ENCODE results near the gene COL27A1.

COL27A1 gene

GRCh38 chr9:114164191-114164794, 9.0 kb downstream of the COL27A1 start:
- no peaks in the 10 kb centered on the region for H3K36me3 Mint-ChIP-seq
- H3K27ac Mint-ChIP-seq = no peak overlapping the region
- no peaks in the 10 kb centered on the region for H3K4me1 Mint-ChIP-seq
- no peak for ATAC-seq (ENCODE audit: low read depth)
- no peak for DNase-seq (ENCODE audit: low spot score in 2 of 2)
- H3K4me3 Mint-ChIP-seq = no peak overlapping the region
- H3K9me3 Mint-ChIP-seq = no peaks in the 10 kb centered on the region
- peaks cover 5% of the 10 kb centered on the region for H3K27me3 Mint-ChIP-seq

DNA sequence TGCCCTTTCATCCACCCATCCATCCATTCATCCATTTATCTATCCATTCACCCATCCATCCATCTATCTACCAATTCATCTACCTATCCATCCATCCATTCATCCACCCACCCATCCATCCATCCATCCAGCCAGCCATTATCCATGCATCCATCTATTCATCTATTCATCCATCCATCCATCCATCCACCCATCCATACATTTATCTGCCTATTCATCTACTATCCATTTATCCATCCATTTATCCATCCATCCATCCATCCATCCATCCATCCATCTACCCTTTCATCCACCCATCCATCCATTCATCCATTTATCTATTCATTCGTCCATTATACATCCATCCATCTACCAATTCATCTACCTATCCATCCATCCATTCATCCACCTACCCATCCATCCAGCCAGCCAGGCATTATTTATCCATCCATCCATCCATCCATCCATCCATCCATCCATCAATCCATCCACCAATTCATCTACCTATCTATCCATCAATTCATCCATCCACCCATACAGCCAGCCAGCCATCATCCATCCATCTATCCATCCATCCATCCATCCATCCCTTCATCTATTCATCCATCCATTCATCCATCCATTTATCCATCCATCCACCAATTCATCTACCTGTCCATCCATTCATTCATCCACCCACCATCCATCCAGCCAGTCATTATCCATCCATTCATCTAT, 10.2 kb downstream of the COL27A1 start:
- Mint-ChIP-seq H3K4me3 (no peak overlapping the region), H3K36me3 (no peaks in the 10 kb centered on the region), H3K27ac (no peak overlapping the region), H3K27me3 (peaks cover 3% of the 10 kb centered on the region), H3K4me1 (no peaks in the 10 kb centered on the region), H3K9me3 (no peaks in the 10 kb centered on the region)
- DNase-seq (ENCODE audit: low spot score in 2 of 2) (no peak), ATAC-seq (ENCODE audit: low read depth) (no peak)

DNA sequence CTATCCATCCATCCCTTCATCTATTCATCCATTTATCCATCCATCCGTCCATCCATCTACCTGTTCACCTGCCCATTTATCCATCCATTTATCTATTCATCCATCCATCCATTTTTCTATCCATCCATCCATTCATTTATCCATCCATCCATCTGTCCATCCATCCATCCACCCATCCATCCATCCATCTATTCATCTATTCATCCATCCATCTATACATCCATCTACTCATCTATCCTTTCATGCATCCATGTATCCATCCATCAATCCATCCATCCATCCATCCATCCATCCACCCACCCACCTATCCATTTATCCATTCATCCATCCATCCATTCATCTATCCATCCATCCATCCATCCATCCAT, 10.8 kb downstream of the COL27A1 start:
- Mint-ChIP-seq H3K27me3 (peaks cover 1% of the 10 kb centered on the region), H3K4me1 (no peaks in the 10 kb centered on the region), H3K4me3 (no peak overlapping the region), H3K36me3 (no peaks in the 10 kb centered on the region), H3K27ac (no peak overlapping the region), H3K9me3 (no peaks in the 10 kb centered on the region)
- DNase-seq (ENCODE audit: low spot score in 2 of 2) = no peak
- ATAC-seq (ENCODE audit: low read depth) = no peak

- ATAC-seq (ENCODE audit: low read depth) (no peak), DNase-seq (ENCODE audit: low spot score in 2 of 2) (no peak)
- H3K27me3 Mint-ChIP-seq = peaks cover 1% of the 10 kb centered on the region
- H3K27ac Mint-ChIP-seq = no peak overlapping the region
- H3K36me3 Mint-ChIP-seq = no peaks in the 10 kb centered on the region
- no peak overlapping the region for H3K4me3 Mint-ChIP-seq
- no peaks in the 10 kb centered on the region for H3K4me1 Mint-ChIP-seq
- H3K9me3 Mint-ChIP-seq = no peaks in the 10 kb centered on the region
Measured at GRCh38 chr9:114166614-114167572, 11.6 kb downstream of the COL27A1 start.

DNA sequence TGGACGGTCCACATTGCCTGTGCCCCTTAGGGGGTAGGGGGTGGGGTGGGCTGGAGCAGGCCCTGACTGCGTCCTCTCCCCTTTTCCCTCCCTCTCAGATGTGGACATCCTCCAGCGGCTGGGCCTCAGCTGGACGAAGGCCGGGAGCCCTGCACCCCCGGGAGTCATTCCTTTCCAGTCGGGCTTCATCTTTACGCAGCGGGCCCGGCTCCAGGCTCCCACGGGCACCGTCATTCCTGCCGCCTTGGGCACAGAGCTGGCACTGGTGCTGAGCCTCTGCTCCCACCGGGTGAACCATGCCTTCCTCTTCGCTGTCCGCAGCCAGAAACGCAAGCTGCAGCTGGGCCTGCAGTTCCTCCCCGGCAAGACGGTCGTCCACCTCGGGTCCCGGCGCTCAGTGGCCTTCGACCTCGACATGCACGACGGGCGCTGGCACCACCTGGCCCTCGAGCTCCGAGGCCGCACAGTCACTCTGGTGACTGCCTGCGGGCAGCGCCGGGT, 12.3 kb downstream of the COL27A1 start:
- Mint-ChIP-seq H3K4me3 (no peak overlapping the region), H3K4me1 (no peaks in the 10 kb centered on the region), H3K36me3 (no peaks in the 10 kb centered on the region), H3K27ac (no peak overlapping the region), H3K9me3 (no peaks in the 10 kb centered on the region), H3K27me3 (peaks cover 1% of the 10 kb centered on the region)
- ATAC-seq (ENCODE audit: low read depth) = no peak
- DNase-seq (ENCODE audit: low spot score in 2 of 2) = no peak

DNA sequence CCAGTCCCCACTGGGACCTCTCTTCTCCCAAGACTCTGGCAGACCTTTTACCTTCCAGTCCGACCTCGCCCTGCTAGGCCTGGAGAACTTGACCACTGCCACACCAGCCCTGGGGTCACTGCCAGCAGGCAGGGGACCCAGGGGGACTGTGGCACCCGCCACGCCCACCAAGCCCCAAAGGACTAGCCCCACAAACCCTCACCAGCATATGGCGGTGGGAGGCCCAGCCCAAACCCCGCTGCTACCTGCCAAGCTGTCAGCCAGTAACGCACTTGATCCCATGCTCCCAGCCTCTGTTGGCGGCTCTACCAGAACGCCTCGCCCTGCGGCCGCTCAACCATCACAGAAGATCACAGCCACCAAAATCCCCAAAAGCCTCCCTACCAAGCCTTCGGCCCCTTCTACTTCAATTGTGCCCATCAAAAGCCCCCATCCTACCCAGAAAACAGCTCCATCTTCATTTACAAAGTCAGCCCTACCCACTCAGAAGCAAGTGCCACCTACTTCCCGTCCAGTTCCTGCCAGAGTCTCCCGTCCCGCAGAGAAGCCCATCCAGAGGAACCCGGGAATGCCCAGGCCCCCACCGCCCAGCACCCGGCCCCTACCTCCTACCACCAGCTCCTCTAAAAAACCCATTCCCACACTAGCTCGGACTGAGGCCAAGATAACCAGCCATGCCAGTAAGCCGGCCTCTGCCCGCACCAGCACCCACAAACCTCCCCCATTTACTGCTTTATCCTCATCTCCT, 13.1 kb downstream of the COL27A1 start:
- Mint-ChIP-seq H3K9me3 (no peaks in the 10 kb centered on the region), H3K27me3 (peaks cover 1% of the 10 kb centered on the region), H3K4me3 (no peak overlapping the region), H3K36me3 (no peaks in the 10 kb centered on the region), H3K4me1 (no peaks in the 10 kb centered on the region), H3K27ac (no peak overlapping the region)
- ATAC-seq (ENCODE audit: low read depth) (no peak), DNase-seq (ENCODE audit: low spot score in 2 of 2) (no peak)

DNA sequence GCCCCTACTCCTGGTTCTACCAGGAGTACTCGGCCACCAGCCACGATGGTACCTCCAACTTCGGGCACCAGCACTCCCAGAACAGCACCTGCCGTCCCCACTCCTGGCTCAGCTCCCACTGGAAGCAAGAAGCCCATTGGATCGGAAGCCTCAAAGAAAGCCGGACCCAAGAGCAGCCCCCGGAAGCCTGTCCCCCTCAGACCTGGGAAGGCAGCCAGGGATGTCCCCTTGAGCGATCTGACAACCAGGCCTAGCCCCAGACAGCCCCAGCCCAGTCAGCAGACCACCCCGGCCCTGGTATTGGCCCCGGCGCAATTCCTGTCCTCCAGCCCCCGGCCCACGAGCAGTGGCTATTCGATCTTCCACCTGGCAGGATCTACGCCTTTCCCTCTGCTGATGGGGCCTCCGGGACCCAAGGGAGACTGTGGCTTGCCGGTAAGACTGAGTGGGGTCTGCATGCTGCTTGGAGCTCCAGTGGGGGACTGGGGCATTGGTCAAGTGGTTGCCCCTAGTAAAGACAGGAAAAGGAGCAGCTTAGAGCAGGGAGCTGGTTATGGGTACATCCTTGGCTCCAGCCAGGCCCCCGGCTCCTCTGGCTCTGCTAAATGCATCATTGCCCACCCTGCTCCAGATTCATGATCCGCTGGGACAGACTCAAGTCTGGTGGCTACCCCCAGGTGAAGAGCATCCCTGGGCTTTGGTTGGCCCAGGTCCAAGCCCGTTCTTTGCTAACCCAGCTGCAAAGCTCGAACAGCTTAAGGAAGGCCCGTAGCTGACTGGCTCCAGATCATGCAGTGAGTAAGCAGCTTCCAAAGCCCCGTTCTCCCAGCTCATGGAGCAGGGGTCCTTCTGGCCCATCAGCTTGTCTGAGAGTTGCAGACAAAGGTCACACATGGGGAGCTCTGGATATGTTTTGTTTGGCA, 14.0 kb downstream of the COL27A1 start:
- H3K9me3 Mint-ChIP-seq = no peaks in the 10 kb centered on the region

DNA sequence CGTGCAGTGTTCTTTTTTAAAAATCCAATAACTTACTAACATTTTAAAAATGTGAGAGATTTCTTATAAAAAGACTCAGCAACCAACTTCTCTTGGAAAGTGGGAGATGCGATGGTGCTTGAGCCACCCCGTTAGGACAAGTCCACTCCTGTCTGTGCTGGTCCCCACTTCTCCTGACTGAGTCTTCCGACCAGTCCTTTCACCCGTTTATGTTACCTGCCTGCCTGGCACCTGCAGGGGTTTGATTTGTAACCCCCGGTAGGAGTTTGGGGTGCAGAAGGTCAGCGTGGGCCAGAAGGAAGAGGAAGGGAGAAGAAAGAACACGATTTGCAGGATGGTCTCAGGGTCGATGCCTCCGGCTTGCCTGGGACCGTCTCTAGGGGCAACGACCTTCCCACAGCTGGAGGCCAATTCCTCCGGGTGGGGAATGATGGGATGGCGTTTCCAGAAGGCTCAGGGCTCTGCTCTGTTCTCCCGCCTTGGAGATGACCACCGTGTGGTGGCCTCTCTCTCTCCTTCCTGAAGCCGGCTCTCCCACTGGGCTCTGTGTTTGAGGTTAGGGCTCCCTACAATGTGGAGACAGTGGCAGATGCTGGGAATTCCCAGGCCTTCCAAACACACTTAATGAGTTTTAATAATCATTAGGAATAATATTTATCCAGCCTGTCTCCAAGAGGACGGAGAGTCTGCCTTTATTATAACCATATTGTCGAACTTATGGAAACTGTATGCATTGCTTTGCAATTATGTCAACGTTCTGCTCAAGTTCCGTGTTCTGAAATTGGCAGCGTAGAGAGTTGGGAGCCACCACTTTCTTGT, 14.8 kb downstream of the COL27A1 start:
- H3K9me3 Mint-ChIP-seq = no peaks in the 10 kb centered on the region
- H3K27ac Mint-ChIP-seq = no peak overlapping the region
- H3K27me3 Mint-ChIP-seq = peaks cover 4% of the 10 kb centered on the region
- DNase-seq (ENCODE audit: low spot score in 2 of 2) (no peak), ATAC-seq (ENCODE audit: low read depth) (no peak)
- H3K36me3 Mint-ChIP-seq = no peaks in the 10 kb centered on the region
- H3K4me3 Mint-ChIP-seq = no peak overlapping the region
- no peaks in the 10 kb centered on the region for H3K4me1 Mint-ChIP-seq

More for the DNA sequence above, 14.0 kb downstream of the COL27A1 start:
- no peaks in the 10 kb centered on the region for H3K4me1 Mint-ChIP-seq
- no peak for ATAC-seq (ENCODE audit: low read depth)
- H3K27ac Mint-ChIP-seq = no peak overlapping the region
- H3K27me3 Mint-ChIP-seq = peaks cover 4% of the 10 kb centered on the region
- DNase-seq (ENCODE audit: low spot score in 2 of 2) = no peak
- no peak overlapping the region for H3K4me3 Mint-ChIP-seq
- no peaks in the 10 kb centered on the region for H3K36me3 Mint-ChIP-seq

GRCh38 chr9:114170771-114171461, 15.6 kb downstream of the COL27A1 start:
- no peak for ATAC-seq (ENCODE audit: low read depth)
- DNase-seq (ENCODE audit: low spot score in 2 of 2) = no peak
- H3K4me3 Mint-ChIP-seq = no peak overlapping the region
- peaks cover 4% of the 10 kb centered on the region for H3K27me3 Mint-ChIP-seq
- no peaks in the 10 kb centered on the region for H3K36me3 Mint-ChIP-seq
- no peak overlapping the region for H3K27ac Mint-ChIP-seq
- H3K9me3 Mint-ChIP-seq = no peaks in the 10 kb centered on the region
- no peaks in the 10 kb centered on the region for H3K4me1 Mint-ChIP-seq

GRCh38 chr9:114171500-114171899, 16.2 kb downstream of the COL27A1 start:
- DNase-seq (ENCODE audit: low spot score in 2 of 2) (no peak), ATAC-seq (ENCODE audit: low read depth) (no peak)
- Mint-ChIP-seq H3K27me3 (peaks cover 4% of the 10 kb centered on the region), H3K4me3 (no peak overlapping the region), H3K9me3 (no peaks in the 10 kb centered on the region), H3K27ac (no peak overlapping the region), H3K4me1 (no peaks in the 10 kb centered on the region), H3K36me3 (no peaks in the 10 kb centered on the region)

DNA sequence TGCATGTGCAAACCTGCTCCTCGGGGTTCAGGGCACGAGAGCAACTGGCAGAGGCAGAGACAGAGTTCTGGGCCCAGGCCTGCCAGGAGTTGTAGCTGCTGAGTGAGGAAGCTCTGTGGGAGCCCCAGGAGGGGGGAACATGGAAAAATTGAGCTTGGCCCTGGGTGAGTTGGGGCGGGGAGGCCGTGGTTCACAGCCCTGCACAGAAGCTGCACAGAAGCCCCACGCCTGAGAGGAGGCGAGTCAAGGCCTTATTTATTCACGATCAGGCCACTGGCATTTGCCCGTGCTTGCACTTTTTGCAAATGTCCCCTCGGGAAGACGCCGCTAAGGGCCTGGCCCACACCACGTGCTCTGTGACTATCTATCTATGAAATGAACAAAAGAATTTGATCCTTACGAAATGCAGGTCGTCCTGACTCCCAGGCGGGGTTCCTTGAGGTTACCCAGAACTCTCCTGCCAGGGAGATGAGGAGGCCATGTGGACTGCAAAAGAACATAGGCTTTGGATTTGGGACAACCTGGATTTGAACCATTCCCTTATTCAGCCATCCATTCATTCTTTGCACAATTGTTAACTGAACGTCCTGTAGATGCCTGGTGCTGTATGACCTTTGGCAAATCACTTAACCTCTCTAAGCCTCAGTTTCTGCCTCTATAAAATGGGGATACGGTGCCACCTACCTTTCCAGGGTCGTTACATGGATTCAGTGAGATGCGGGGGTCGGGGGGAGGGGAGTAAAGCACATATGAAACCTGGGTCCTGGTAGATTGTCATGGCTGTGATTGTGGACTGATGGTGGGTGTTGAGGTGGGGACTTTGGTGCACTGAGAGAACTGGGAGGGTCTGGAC, 17.9 kb downstream of the COL27A1 start:
- Mint-ChIP-seq H3K9me3 (no peaks in the 10 kb centered on the region), H3K4me1 (no peaks in the 10 kb centered on the region), H3K4me3 (no peak overlapping the region), H3K36me3 (no peaks in the 10 kb centered on the region), H3K27ac (no peak overlapping the region), H3K27me3 (peaks cover 4% of the 10 kb centered on the region)
- ATAC-seq (ENCODE audit: low read depth) (no peak), DNase-seq (ENCODE audit: low spot score in 2 of 2) (no peak)
